Activated B cell treated with CpG ODN at 0.5 μM for 24 hours (primary cell): Measurements from ENCODE around the gene CAPN7. TPM values are rescaled to one million over a fixed set of nuclear protein-coding genes. Genes with fewer than 3 reads are reported as not detected.

ENCODE experiments used
- ATAC-seq: fragments of 200-7000 bp; cut with Tn5 transposase; one replicate; pipeline ENCODE4 v1.10.0; 2021; ENCODE audit warnings: low read depth, mild to moderate bottlenecking, moderate library complexity
- CTCF ChIA-PET: fragments of 350-600 bp; sonication (Branson Sonifier 250); formaldehyde crosslinking; loops from one replicate; lab custom pipeline; 2021; ENCODE audit warnings: antibody characterized with exemption; lab: Charles Lee
- POLR2A ChIA-PET: fragments of 350-600 bp; sonication (Branson Sonifier 250); formaldehyde crosslinking; loops from one replicate; lab custom pipeline; 2021; ENCODE audit warnings: antibody characterized with exemption; lab: Charles Lee
- DNase-seq: peaks from one replicate; pipeline ENCODE4 v3.0.0; 2022
- H3K27ac Mint-ChIP-seq: one replicate; pipeline ENCODE4 v1.8.0; 2020; ENCODE audit warnings: mixed read lengths
- H3K27me3 Mint-ChIP-seq: one replicate; pipeline ENCODE4 v1.8.0; 2021; ENCODE audit warnings: mixed read lengths
- H3K36me3 Mint-ChIP-seq: one replicate; pipeline ENCODE4 v1.8.0; 2021; ENCODE audit warnings: low read depth, mixed read lengths
- H3K4me1 Mint-ChIP-seq: one replicate; pipeline ENCODE4 v1.8.0; 2021; ENCODE audit warnings: mixed read lengths
- H3K4me3 Mint-ChIP-seq: one replicate; pipeline ENCODE4 v1.8.0; 2020; ENCODE audit warnings: mild to moderate bottlenecking, mixed read lengths
- H3K9me3 Mint-ChIP-seq: one replicate; pipeline ENCODE4 v1.8.0; 2020; ENCODE audit warnings: mixed read lengths
- intact Hi-C: fragments of 100-400 bp; cut with micrococcal nuclease; formaldehyde crosslinking; loops from one replicate; pipeline ENCODE4 v1.15.1; 2024
- total RNA-seq: library from RNA; stranded (reverse); gene quantifications from 2 replicates; pipeline ENCODE4 v1.2.3, GENCODE V29; 2022
- TF ChIP-seq, protein P1 (sequence below): fragments of 200-600 bp; IDR thresholded peaks from one replicate; pipeline ENCODE4 v1.8.0; 2022; ENCODE audit warnings: antibody characterized with exemption, mild to moderate bottlenecking

CAPN7 gene
- total RNA-seq, 1 donor from 2014 or later = 45.1 TPM

DNA sequence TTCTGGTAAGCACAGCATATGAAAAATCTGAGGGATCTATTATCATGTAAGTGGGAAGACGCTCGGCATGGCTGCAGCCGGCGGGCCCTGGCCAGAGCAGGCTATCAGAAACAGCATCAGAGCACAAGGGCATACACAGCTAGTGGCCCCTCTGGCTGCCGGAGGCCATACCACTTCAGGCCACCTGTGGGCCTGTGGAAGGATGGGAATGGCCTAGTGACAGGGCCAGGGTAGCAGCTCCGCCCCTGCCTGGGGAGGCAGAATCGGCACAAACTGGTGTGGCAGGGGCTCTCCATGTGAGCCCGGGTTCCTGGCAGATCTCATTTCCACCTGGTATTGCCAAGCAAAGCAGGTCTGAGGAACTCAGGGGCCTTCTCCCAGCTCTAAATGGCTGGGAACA is 80.0 kb downstream of the CAPN7 start:
- peaks cover 60% of the 10 kb centered on the region for H3K36me3 Mint-ChIP-seq
- ATAC-seq (no peak), DNase-seq (no peak)
- intact Hi-C loops = no loop called here
- no peaks in the 10 kb centered on the region for H3K9me3 Mint-ChIP-seq
- TF ChIP-seq, protein P1, sequence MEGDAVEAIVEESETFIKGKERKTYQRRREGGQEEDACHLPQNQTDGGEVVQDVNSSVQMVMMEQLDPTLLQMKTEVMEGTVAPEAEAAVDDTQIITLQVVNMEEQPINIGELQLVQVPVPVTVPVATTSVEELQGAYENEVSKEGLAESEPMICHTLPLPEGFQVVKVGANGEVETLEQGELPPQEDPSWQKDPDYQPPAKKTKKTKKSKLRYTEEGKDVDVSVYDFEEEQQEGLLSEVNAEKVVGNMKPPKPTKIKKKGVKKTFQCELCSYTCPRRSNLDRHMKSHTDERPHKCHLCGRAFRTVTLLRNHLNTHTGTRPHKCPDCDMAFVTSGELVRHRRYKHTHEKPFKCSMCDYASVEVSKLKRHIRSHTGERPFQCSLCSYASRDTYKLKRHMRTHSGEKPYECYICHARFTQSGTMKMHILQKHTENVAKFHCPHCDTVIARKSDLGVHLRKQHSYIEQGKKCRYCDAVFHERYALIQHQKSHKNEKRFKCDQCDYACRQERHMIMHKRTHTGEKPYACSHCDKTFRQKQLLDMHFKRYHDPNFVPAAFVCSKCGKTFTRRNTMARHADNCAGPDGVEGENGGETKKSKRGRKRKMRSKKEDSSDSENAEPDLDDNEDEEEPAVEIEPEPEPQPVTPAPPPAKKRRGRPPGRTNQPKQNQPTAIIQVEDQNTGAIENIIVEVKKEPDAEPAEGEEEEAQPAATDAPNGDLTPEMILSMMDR = no peak
- H3K27ac Mint-ChIP-seq = peak overlapping the region; percentile 46
- CTCF ChIA-PET = no interaction called here
- POLR2A ChIA-PET = interaction anchor here (1.3 to 1.8 kb wide), 4 partner anchors 9 to 60 kb away, joined by 3 to 5 read pairs (median 4); no protein-coding TSS in a partner anchor
- H3K27me3 Mint-ChIP-seq = no peaks in the 10 kb centered on the region
- H3K4me3 Mint-ChIP-seq = no peak overlapping the region
- peaks cover 95% of the 10 kb centered on the region for H3K4me1 Mint-ChIP-seq

DNA sequence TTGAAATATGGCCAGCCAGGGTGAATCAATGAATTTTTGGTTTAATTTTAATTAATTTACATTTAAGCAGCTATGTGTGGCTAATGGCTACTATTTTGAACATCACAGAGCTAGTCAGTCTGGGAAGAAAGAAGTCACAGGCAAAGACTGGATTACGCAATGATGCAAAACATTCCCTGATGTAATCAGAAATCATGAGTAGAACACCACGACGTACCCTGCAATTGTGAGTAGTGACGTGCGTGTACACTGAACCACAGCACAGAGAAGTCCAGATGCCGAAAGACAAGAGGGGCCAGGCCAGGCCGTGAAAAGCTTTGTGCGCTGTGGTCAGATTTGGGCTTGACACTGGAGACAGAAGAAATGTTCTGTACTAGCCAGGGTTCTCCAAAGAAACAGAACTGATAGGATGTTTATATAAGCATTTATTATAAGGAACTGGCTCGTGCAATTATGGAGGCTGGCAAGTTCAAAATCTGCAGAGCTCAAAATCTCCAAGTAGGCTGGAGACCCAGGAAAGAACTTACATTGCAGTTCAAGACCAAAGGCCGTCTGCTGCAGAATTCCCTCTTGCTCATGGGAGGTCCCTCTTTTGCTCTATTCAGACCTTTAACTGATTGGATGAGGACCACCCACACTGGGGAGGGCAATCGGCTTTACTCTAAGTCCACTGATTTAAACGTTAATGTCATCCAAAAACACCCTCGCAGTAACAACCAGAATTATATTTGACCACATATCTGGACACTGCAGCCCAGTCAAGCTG is 81.7 kb downstream of the CAPN7 start:
- ATAC-seq = no peak
- POLR2A ChIA-PET = interaction anchor here (0.6 to 1.8 kb wide), 6 partner anchors 8 to 58 kb away, joined by 3 to 7 read pairs (median 4); no protein-coding TSS in a partner anchor

DNA sequence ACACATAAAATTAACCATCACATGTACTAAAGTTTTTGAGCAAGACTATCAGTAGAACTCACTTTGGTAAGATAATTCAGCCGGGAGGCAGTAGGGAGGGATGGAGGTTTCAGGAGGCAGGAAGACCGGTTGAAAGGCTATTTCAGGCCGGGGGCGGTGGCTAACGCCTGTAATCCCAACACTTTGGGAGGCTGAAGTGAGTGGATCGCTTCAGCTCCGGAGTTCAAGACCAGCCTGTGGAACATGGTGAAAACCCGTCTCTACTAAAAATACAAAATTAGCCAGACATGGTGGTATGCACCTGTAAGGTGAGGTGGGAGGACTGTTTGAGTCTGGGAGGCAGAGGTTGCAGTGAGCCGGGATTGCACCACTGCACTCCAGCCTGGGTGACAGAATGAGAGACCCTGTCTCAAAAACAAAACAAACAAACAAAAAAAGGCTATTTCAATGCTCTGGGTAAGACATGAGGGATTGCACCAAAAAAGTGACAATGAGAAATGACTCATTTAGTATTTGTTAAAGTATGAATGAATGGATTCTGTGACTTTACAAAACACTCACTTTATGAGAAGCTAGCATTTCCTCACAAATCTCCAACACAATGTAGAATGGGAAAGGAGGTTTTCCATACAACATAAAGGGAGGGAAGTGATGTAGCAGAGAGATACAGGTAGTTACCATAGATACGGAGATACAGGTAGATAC is 82.4 kb downstream of the CAPN7 start:
- TF ChIP-seq, protein P1 = no peak
- no peaks in the 10 kb centered on the region for H3K27me3 Mint-ChIP-seq
- peaks cover 47% of the 10 kb centered on the region for H3K36me3 Mint-ChIP-seq
- POLR2A ChIA-PET = interaction anchor here (0.6 to 1.5 kb wide), 3 partner anchors 9 to 15 kb away, joined by 4 to 7 read pairs (median 6); no protein-coding TSS in a partner anchor
- H3K4me3 Mint-ChIP-seq = no peak overlapping the region
- intact Hi-C loops = no loop called here
- no peak for DNase-seq
- peak overlapping the region; percentile 80 for H3K27ac Mint-ChIP-seq
- CTCF ChIA-PET = interaction anchor here (1.4 kb wide), 1 partner anchor 20 kb away, joined by 3 read pairs; no protein-coding TSS in a partner anchor
- no peak for ATAC-seq
- no peaks in the 10 kb centered on the region for H3K9me3 Mint-ChIP-seq
- H3K4me1 Mint-ChIP-seq = peaks cover 95% of the 10 kb centered on the region

More for the DNA sequence above, 81.7 kb downstream of the CAPN7 start:
- Mint-ChIP-seq H3K4me1 (peaks cover 95% of the 10 kb centered on the region), H3K9me3 (no peaks in the 10 kb centered on the region), H3K36me3 (peaks cover 50% of the 10 kb centered on the region), H3K27ac (peak overlapping the region; percentile 80), H3K27me3 (no peaks in the 10 kb centered on the region), H3K4me3 (no peak overlapping the region)
- DNase-seq = no peak
- CTCF ChIA-PET = interaction anchor here (1.2 kb wide), 1 partner anchor 20 kb away, joined by 4 read pairs; no protein-coding TSS in a partner anchor
- intact Hi-C loops = no loop called here
- TF ChIP-seq, protein P1 = no peak

DNA sequence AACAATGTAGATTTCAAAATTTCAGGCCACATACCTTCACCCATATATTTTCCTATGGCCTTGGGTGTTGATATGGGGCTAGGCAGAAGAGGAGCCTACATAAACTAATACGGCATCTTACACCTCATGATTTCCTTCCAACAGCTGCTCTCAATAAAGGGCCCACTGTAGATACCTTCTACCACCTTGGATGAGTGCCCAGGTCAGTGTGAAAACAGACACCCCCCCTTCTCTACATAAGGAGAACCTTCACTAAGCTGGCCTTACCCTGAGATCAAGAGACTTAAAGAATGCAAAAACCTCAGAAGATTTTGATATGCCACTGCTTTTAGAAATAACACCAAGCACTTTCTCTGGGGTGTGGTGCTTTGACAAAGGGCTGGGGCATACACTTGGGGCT is 83.6 kb downstream of the CAPN7 start:
- Mint-ChIP-seq H3K9me3 (no peaks in the 10 kb centered on the region), H3K36me3 (peaks cover 46% of the 10 kb centered on the region), H3K27me3 (no peaks in the 10 kb centered on the region), H3K27ac (peak overlapping the region; percentile 80), H3K4me1 (peaks cover 95% of the 10 kb centered on the region), H3K4me3 (peak overlapping the region; percentile 2)
- TF ChIP-seq, protein P1 = no peak
- intact Hi-C loops = no loop called here
- DNase-seq = no peak
- ATAC-seq = no peak
- CTCF ChIA-PET = interaction anchor here (1.4 kb wide), 1 partner anchor 21 kb away, joined by 3 read pairs; no protein-coding TSS in a partner anchor
- POLR2A ChIA-PET = interaction anchor here (0.7 to 1.5 kb wide), 4 partner anchors 10 to 43 kb away, joined by 3 to 7 read pairs (median 4); partner anchors contain the start of gene SH3BP5
